ENCODE results near the gene CLSTN2. TPM values are rescaled to one million over a fixed set of nuclear protein-coding genes. Genes with fewer than 3 reads are reported as not detected.

CLSTN2 gene
- total and polyA plus RNA-seq, 2 of the 8 experiments (the other 6 are each of a cell fraction or from before 2014, with no cell fraction given), result 0.39 to 0.52 TPM

- Histone ChIP-seq H4K91ac (replicated peaks; ENCODE audit: insufficient read length, low read length) (no peak overlapping the region), H3K9me3 (ENCODE audit: insufficient read depth in 2 of 2, low read depth in 1 of 2, low read length in 1 of 2) (peaks cover 16 to 19% of the 10 kb centered on the region in 2 experiments), H3K4me1 (replicated peaks in 1 of 4; ENCODE audit: control insufficient read depth in 3 of 4, insufficient read depth in 4 of 4, low read length in 3 of 4) (peaks cover 0 to 3% (median 1%) of the 10 kb centered on the region in 4 experiments; a peak in 3 of 7 replicates), H3K4me3 (ENCODE audit: extremely low read depth in 1 of 4, insufficient read depth in 2 of 4, low read depth in 3 of 4, low read length in 4 of 4) (no peak overlapping the region), H3K23ac (ENCODE audit: insufficient read length) (no peak overlapping the region), H3K18ac (ENCODE audit: extremely low read depth, low read length) (no peak overlapping the region), H2BK15ac (ENCODE audit: low read length) (no peak overlapping the region), H4K20me1 (replicated peaks in 1 of 2; ENCODE audit: control insufficient read depth in 1 of 2, insufficient read depth in 2 of 2, low read length in 2 of 2) (no peaks in the 10 kb centered on the region), H2AK5ac (ENCODE audit: low read depth, low read length) (no peak overlapping the region), H3K79me1 (ENCODE audit: low read depth, low read length) (no peaks in the 10 kb centered on the region), H2AFZ (ENCODE audit: low read length) (no peak overlapping the region), H3K36me3 (ENCODE audit: control insufficient read depth in 2 of 4, insufficient read depth in 4 of 4, low read length in 3 of 4) (no peaks in the 10 kb centered on the region), H3K23me2 (ENCODE audit: low read depth, low read length) (peaks cover 3% of the 10 kb centered on the region; the same call in 1 of the 2 replicates), H3K27ac (ENCODE audit: low read depth, low read length) (no peak overlapping the region), H2BK20ac (ENCODE audit: low read length) (no peak overlapping the region), H2BK120ac (replicated peaks; ENCODE audit: low read depth, low read length) (no peak overlapping the region), H3K79me2 (ENCODE audit: control insufficient read depth in 1 of 2, insufficient read depth in 2 of 2, low read length in 2 of 2) (no peaks in the 10 kb centered on the region), H4K5ac (ENCODE audit: insufficient read length, low read depth, low read length) (no peak overlapping the region), H4K8ac (ENCODE audit: extremely low read depth, insufficient read depth, low read length) (no peak overlapping the region), H3K9ac (replicated peaks in 1 of 4; ENCODE audit: extremely low read depth in 1 of 4, low read depth in 3 of 4, low read length in 3 of 4) (no peak overlapping the region), H3K4me2 (ENCODE audit: insufficient read depth in 1 of 2, low read depth in 2 of 2, low read length in 2 of 2) (no peak overlapping the region), H2BK5ac (ENCODE audit: low read depth, low read length) (no peak overlapping the region), H2BK12ac (ENCODE audit: low read depth, low read length) (no peak overlapping the region), H3K27me3 (replicated peaks in 1 of 4; ENCODE audit: control insufficient read depth in 3 of 4, extremely low read depth in 1 of 4, insufficient read depth in 3 of 4, low read length in 3 of 4) (no peaks in the 10 kb centered on the region), H3K56ac (replicated peaks; ENCODE audit: insufficient read length, low read depth, low read length) (no peak overlapping the region), H3K4ac (replicated peaks; ENCODE audit: insufficient read length, low read depth, low read length) (no peak overlapping the region), H3K14ac (ENCODE audit: insufficient read length) (no peak overlapping the region)
- 91% methylated on average over 5 of the region's 5 CpGs; no CpG with 5 or more reads in 1 of the 2 experiments for WGBS, 2 experiments (ENCODE audit: extremely low coverage in 1 of 2, insufficient coverage in 1 of 2, insufficient read length in 1 of 2, insufficient replicate concordance in 2 of 2, low coverage in 1 of 2, low lambda C conversion rate in 2 of 2, missing lambda C conversion rate in 1 of 2)
- FAIRE-seq (no peak), DNase-seq (ENCODE audit: low read depth in 1 of 2, low spot score in 2 of 2) (no peak)
- CTCF ChIA-PET (ENCODE audit: partially characterized antibody), result interaction anchor here (0.8 to 2.0 kb wide), 10 partner anchors 8 to 479 kb away, joined by 3 to 9 read pairs (median 4); no protein-coding TSS in a partner anchor
- POLR2A ChIA-PET (ENCODE audit: partially characterized antibody), result no interaction called here
- TF ChIP-seq RXRA (IDR thresholded peaks at IDR 0.05; ENCODE audit: insufficient read depth, low read depth, low read length) (no peak), POU5F1 (IDR thresholded peaks at IDR 0.05; ENCODE audit: low read depth, low read length) (no peak), JUND (IDR thresholded peaks at IDR 0.05; ENCODE audit: low read length) (no peak), EZH2 (IDR thresholded peaks at IDR 0.05; ENCODE audit: low read depth, low read length, severe bottlenecking) (no peak), PHF8 (conservative IDR thresholded peaks at IDR 0.05; ENCODE audit: low read depth, low read length) (no peak), KDM5A (IDR thresholded peaks at IDR 0.05; ENCODE audit: low read length) (no peak)
Measured at GRCh38 chr3:140093742-140094141, 158.8 kb downstream of the CLSTN2 start.

Data from H1 (cell line).